Panc1 (cell line): Measurements from ENCODE around the gene ARHGEF28. TPM values are rescaled to one million over a fixed set of nuclear protein-coding genes. Genes with fewer than 3 reads are reported as not detected.

Experiments
- ATAC-seq: fragments of 200-7000 bp; cut with Tn5 transposase; 2 replicates; pipeline ENCODE4 v1.9.1; 2020; ENCODE audit warnings: mild to moderate bottlenecking, moderate library complexity
- BruUV-seq: library from RNA; stranded (reverse); fragments of 400-500 nt; replicated peaks from 2 replicates; lab custom pipeline; 2021; lab: Mats Ljungman, UMichigan
- CTCF ChIA-PET: fragments of 300-600 bp; sonication (Branson Sonifier 250); formaldehyde crosslinking; loops from one replicate; lab custom pipeline; 2022; ENCODE audit warnings: antibody characterized with exemption; lab: Charles Lee
- POLR2A ChIA-PET: fragments of 300-600 bp; sonication (Branson Sonifier 250); formaldehyde crosslinking; loops from one replicate; lab custom pipeline; 2022; ENCODE audit warnings: antibody characterized with exemption; lab: Charles Lee
- DNase-seq: peaks from one replicate; pipeline ENCODE4 v3.0.0-alpha.2; 2010; ENCODE audit warnings: low read depth, low spot score
- H3K27ac ChIP-seq: 2 replicates; pipeline ENCODE4 v1.5.1; 2011; ENCODE audit warnings: mild to moderate bottlenecking, low read length, inconsistent platforms
- H3K27me3 ChIP-seq: fragments of 200-500 bp; sonication (Bioruptor generic); 2 replicates; pipeline ENCODE4 v1.6.0; 2014; ENCODE audit warnings: low read length, inconsistent platforms; ENCODE audit not compliant: control insufficient read depth, insufficient read depth
- H3K36me3 ChIP-seq: fragments of 200-500 bp; sonication (Bioruptor generic); 2 replicates; pipeline ENCODE4 v1.5.1; 2014; ENCODE audit warnings: inconsistent platforms, mild to moderate bottlenecking, low read length, moderate library complexity; ENCODE audit not compliant: control insufficient read depth, insufficient read depth
- H3K4me1 ChIP-seq: 2 replicates; pipeline ENCODE4 v1.5.1; 2011; ENCODE audit warnings: inconsistent platforms, mild to moderate bottlenecking, low read length, moderate library complexity; ENCODE audit not compliant: control insufficient read depth, insufficient read depth
- H3K4me3 ChIP-seq, 2 experiments: 2 replicates each; pipeline ENCODE4 v1.5.1; 2011 to 2012; ENCODE audit warnings: low read depth in 2 of 2, low read length in 2 of 2, mild to moderate bottlenecking in 2 of 2, inconsistent platforms in 1 of 2, moderate library complexity in 1 of 2
- H3K9me3 ChIP-seq: fragments of 200-500 bp; sonication (Bioruptor generic); 2 replicates; pipeline ENCODE4 v1.5.1; 2014; ENCODE audit warnings: low read depth, mild to moderate bottlenecking, inconsistent platforms, low read length, moderate library complexity; ENCODE audit not compliant: control insufficient read depth, insufficient read depth
- POLR2AphosphoS5 ChIP-seq: IDR thresholded peaks from 2 replicates; pipeline ENCODE4 v1.6.1; 2012; ENCODE audit warnings: mild to moderate bottlenecking, low read depth, low read length, moderate library complexity
- SIN3A ChIP-seq: IDR thresholded peaks from 2 replicates; pipeline ENCODE4 v1.6.1; 2012; ENCODE audit warnings: low read depth, mild to moderate bottlenecking, low read length, moderate library complexity, borderline replicate concordance; ENCODE audit not compliant: insufficient read depth
- TCF7L2 ChIP-seq: IDR thresholded peaks from 2 replicates; pipeline ENCODE4 v1.6.1; 2011; ENCODE audit warnings: mild to moderate bottlenecking, low read depth, low read length, inconsistent platforms
- in situ Hi-C: cut with HindIII; loops from 2 replicates; pipeline ENCODE4 v1.10.0; 2016; ENCODE audit warnings: low sequenced_read_pairs, low pct_unique_long_range_greater_than_20kb
- intact Hi-C: fragments of 100-400 bp; cut with micrococcal nuclease; formaldehyde crosslinking; loops from one replicate; pipeline ENCODE4 v1.10.0; 2022; ENCODE audit not compliant: unreplicated experiment
- total RNA-seq: library from RNA; stranded (reverse); gene quantifications from one replicate; pipeline ENCODE4 v1.2.1, GENCODE V29; 2021; ENCODE audit not compliant: unreplicated experiment
- TF ChIP-seq, protein P1 (sequence below), 2 experiments: IDR thresholded peaks; 2 replicates each; pipeline ENCODE4 v1.6.1; 2011 to 2012; ENCODE audit warnings: low read depth in 2 of 2, control low read depth in 1 of 2, low read length in 1 of 2, mild to moderate bottlenecking in 1 of 2, moderate library complexity in 1 of 2; ENCODE audit not compliant: insufficient read depth in 1 of 2
- TF ChIP-seq, protein P2 (sequence below): fragments of 450-650 bp; IDR thresholded peaks from 2 replicates; pipeline ENCODE4 v1.5.1; 2017; ENCODE audit warnings: mild to moderate bottlenecking

Gene ARHGEF28
- total RNA-seq, 1 experiment from 2014 or later: 34.8 TPM

DNA sequence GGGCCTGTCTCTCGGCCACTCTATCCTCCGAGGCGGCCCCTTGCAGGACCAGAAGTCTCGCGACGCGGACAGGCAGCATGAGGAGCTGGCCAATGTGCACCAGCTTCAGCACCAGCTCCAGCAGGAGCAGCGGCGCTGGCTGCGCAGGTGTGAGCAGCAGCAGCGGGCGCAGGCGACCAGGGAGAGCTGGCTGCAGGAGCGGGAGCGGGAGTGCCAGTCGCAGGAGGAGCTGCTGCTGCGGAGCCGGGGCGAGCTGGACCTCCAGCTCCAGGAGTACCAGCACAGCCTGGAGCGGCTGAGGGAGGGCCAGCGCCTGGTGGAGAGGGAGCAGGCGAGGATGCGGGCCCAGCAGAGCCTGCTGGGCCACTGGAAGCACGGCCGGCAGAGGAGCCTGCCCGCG lies 283.5 kb downstream of the ARHGEF28 start:
- intact Hi-C loops (loop anchor here (10.0 kb wide), 1 partner anchor 125 kb away; no protein-coding TSS in a partner anchor), in situ Hi-C loops (no loop called here)

DNA sequence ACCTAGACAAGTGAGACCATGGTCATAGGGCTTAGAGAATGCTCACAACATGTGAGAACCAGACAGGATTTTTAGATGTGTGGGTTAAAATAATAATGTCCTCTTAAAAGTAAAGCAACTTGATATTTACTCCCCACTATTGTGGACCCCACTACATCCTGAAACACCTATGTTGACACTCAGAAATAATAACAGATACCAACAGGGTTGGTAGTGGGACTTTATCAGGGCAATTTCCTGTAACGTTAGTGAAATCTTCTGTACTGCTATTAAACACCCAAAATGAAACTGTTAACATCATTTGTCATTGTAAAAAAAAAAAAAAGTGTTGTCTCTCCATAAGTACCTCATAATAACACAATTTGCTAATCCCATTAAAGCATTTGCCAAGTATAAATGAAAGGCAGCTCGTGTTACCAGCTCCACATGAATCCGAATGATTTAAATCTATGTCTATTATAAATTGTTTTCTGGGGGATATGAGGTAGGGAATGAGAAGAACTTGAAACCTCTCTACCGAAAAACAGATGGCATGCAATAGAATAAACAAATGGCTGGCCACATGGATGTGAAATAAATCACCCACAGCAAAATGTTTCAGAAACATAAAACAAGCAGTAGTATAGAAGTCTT lies 285.9 kb downstream of the ARHGEF28 start:
- TF ChIP-seq TCF7L2 (no peak), POLR2AphosphoS5 (no peak), SIN3A (no peak)
- TF ChIP-seq, protein P1, sequence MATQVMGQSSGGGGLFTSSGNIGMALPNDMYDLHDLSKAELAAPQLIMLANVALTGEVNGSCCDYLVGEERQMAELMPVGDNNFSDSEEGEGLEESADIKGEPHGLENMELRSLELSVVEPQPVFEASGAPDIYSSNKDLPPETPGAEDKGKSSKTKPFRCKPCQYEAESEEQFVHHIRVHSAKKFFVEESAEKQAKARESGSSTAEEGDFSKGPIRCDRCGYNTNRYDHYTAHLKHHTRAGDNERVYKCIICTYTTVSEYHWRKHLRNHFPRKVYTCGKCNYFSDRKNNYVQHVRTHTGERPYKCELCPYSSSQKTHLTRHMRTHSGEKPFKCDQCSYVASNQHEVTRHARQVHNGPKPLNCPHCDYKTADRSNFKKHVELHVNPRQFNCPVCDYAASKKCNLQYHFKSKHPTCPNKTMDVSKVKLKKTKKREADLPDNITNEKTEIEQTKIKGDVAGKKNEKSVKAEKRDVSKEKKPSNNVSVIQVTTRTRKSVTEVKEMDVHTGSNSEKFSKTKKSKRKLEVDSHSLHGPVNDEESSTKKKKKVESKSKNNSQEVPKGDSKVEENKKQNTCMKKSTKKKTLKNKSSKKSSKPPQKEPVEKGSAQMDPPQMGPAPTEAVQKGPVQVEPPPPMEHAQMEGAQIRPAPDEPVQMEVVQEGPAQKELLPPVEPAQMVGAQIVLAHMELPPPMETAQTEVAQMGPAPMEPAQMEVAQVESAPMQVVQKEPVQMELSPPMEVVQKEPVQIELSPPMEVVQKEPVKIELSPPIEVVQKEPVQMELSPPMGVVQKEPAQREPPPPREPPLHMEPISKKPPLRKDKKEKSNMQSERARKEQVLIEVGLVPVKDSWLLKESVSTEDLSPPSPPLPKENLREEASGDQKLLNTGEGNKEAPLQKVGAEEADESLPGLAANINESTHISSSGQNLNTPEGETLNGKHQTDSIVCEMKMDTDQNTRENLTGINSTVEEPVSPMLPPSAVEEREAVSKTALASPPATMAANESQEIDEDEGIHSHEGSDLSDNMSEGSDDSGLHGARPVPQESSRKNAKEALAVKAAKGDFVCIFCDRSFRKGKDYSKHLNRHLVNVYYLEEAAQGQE (IDR thresholded peaks at IDR 0.05; ENCODE audit: insufficient read depth in 1 of 2, low read depth in 2 of 2, low read length in 1 of 2): no peak
- TF ChIP-seq, protein P2, sequence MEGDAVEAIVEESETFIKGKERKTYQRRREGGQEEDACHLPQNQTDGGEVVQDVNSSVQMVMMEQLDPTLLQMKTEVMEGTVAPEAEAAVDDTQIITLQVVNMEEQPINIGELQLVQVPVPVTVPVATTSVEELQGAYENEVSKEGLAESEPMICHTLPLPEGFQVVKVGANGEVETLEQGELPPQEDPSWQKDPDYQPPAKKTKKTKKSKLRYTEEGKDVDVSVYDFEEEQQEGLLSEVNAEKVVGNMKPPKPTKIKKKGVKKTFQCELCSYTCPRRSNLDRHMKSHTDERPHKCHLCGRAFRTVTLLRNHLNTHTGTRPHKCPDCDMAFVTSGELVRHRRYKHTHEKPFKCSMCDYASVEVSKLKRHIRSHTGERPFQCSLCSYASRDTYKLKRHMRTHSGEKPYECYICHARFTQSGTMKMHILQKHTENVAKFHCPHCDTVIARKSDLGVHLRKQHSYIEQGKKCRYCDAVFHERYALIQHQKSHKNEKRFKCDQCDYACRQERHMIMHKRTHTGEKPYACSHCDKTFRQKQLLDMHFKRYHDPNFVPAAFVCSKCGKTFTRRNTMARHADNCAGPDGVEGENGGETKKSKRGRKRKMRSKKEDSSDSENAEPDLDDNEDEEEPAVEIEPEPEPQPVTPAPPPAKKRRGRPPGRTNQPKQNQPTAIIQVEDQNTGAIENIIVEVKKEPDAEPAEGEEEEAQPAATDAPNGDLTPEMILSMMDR: no peak
- no peaks in the 10 kb centered on the region for H3K4me1 ChIP-seq
- intact Hi-C loops (no loop called here), in situ Hi-C loops (no loop called here)
- ATAC-seq: no peak
- no peak overlapping the region for H3K4me3 ChIP-seq
- no peak overlapping the region for H3K27ac ChIP-seq
- ChIA-PET CTCF (no interaction called here), POLR2A (no interaction called here)
- no TSS peak for BruUV-seq
- H3K36me3 ChIP-seq: no peaks in the 10 kb centered on the region; the same call in 1 of the 2 replicates
- no peaks in the 10 kb centered on the region for H3K9me3 ChIP-seq
- DNase-seq: no peak
- H3K27me3 ChIP-seq: no peaks in the 10 kb centered on the region

More for the DNA sequence above, 283.5 kb downstream of the ARHGEF28 start:
- no peaks in the 10 kb centered on the region for H3K27me3 ChIP-seq
- TF ChIP-seq, protein P1 (IDR thresholded peaks at IDR 0.05; ENCODE audit: insufficient read depth in 1 of 2, low read depth in 2 of 2, low read length in 1 of 2): no peak
- TF ChIP-seq POLR2AphosphoS5 (no peak), TCF7L2 (no peak), SIN3A (no peak)
- TF ChIP-seq, protein P2: no peak
- CTCF ChIA-PET: no interaction called here
- no peak for DNase-seq
- no peak overlapping the region for H3K4me3 ChIP-seq
- H3K4me1 ChIP-seq: no peaks in the 10 kb centered on the region
- ATAC-seq: no peak
- peaks cover 1% of the 10 kb centered on the region for H3K36me3 ChIP-seq
- POLR2A ChIA-PET: no interaction called here
- BruUV-seq: no TSS peak
- no peak overlapping the region for H3K27ac ChIP-seq
- H3K9me3 ChIP-seq: no peaks in the 10 kb centered on the region
